ENCODE data around the gene KDM4F.

Gene KDM4F

DNA sequence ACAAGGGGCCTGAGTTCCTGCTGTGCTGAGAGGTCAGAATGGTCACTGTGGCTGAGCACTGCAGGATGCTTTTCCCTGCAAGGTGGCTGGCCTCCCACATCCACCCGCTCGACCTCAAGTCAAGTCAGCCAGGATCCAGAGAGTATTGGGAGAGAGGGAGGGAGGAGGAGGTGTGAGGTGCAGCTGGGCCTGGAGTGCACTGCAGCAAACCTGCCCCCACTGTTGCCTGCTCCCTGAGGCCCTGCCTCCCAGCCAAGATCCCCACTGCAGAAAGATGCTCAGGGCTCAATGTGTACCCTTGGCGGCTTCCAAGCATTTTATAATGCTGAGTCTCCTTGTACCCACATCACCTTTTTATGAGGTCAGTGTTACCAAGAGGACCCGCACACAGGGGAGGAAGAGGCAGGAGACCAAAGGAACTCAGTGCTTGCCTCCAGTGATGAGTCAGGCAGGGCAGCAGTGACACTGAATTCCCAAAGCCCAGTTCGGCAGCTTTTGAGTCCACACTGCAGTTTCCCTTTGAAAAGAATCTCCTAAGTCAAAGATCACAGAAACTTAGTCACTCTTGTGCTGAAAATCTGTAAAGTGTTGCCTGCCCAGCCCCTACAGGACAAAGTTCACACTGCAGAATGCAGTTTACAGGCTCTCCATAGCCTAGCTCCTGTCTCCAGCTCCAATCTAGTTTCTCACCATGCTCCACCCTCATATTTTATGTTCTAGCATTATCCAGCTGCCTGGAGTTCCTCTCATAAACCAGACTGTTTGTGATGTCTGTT lies 43.5 kb downstream of the KDM4F start:
- TF ChIP-seq, protein P1, sequence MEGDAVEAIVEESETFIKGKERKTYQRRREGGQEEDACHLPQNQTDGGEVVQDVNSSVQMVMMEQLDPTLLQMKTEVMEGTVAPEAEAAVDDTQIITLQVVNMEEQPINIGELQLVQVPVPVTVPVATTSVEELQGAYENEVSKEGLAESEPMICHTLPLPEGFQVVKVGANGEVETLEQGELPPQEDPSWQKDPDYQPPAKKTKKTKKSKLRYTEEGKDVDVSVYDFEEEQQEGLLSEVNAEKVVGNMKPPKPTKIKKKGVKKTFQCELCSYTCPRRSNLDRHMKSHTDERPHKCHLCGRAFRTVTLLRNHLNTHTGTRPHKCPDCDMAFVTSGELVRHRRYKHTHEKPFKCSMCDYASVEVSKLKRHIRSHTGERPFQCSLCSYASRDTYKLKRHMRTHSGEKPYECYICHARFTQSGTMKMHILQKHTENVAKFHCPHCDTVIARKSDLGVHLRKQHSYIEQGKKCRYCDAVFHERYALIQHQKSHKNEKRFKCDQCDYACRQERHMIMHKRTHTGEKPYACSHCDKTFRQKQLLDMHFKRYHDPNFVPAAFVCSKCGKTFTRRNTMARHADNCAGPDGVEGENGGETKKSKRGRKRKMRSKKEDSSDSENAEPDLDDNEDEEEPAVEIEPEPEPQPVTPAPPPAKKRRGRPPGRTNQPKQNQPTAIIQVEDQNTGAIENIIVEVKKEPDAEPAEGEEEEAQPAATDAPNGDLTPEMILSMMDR (IDR thresholded peaks at IDR 0.05): no peak
- no peak overlapping the region for H3K4me3 ChIP-seq (ENCODE audit: low read depth in 1 of 2, low read length in 1 of 2)
- H3K27ac ChIP-seq: no peak overlapping the region
- H3K4me1 ChIP-seq (ENCODE audit: control insufficient read depth in 1 of 2, insufficient read depth in 1 of 2, low read depth in 1 of 2, low read length in 1 of 2): peaks cover 16 to 18% of the 10 kb centered on the region in 2 experiments
- H3K36me3 ChIP-seq: no peaks in the 10 kb centered on the region
- peaks cover 71% of the 10 kb centered on the region for H3K27me3 ChIP-seq
- no peaks in the 10 kb centered on the region for H3K9me3 ChIP-seq

DNA sequence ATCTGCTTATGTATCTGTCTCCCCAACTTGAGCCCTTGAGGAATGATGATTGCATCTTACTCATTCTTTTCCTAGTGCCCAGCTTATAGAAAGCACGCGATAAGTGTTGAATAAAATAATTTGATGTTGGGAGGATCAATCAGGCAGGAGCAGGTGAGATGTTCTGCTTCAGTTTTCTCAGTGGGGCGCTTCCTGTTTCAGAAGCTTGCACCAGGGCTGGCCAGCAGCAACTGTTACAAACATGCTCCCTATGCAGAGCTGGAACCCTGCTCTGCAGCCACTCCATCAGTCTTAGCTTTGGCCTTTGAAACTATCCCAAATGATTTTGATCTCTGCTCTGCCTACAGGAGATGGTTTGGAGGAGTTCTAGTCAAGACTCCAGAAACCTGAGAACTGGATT lies 44.3 kb downstream of the KDM4F start:
- H3K36me3 ChIP-seq: no peaks in the 10 kb centered on the region
- no peak overlapping the region for H3K4me3 ChIP-seq (ENCODE audit: low read depth in 1 of 2, low read length in 1 of 2)
- TF ChIP-seq, protein P1 (IDR thresholded peaks at IDR 0.05): no peak
- H3K4me1 ChIP-seq (ENCODE audit: control insufficient read depth in 1 of 2, insufficient read depth in 1 of 2, low read depth in 1 of 2, low read length in 1 of 2): peaks cover 16 to 18% of the 10 kb centered on the region in 2 experiments
- H3K27ac ChIP-seq: no peak overlapping the region
- H3K27me3 ChIP-seq: peaks cover 63% of the 10 kb centered on the region
- H3K9me3 ChIP-seq: no peaks in the 10 kb centered on the region

DNA sequence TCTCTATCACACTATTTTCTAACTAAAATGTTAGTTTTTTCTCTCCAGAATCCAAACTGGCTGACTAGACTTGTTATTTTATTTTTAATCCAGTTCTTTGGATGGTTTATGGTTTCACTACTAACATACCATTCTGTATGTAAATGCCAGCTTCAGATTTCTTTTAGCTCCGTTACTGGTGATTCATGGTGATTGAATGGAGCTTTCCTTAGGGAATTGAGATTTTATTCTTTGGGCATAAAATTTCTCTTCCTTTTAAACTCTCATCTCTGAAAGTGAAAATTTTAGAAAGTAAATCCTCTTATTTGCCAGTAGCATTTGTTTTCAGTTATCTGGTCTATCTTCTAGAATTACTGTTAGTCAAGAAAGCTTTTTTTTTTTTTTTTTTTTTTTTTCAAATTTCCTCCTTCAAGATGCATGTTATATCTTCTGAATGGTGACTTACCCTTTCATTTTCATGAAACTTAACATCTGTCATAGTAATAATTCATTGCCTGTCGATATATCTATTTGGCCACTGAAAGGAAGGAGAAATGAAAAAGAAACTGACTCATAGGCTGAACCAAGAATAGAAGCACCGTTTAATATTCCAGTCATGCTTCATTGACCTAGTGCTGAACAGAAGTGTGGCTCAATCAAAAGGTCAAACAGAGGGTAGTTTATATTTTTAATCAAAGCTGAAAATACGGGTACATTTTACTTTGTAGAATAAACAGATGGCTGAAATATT lies 46.8 kb downstream of the KDM4F start:
- Histone ChIP-seq H3K36me3 (no peaks in the 10 kb centered on the region), H3K4me3 (ENCODE audit: low read depth in 1 of 2, low read length in 1 of 2) (no peak overlapping the region), H3K27ac (no peak overlapping the region), H3K27me3 (peaks cover 39% of the 10 kb centered on the region), H3K4me1 (ENCODE audit: control insufficient read depth in 1 of 2, insufficient read depth in 1 of 2, low read depth in 1 of 2, low read length in 1 of 2) (no peaks in the 10 kb centered on the region), H3K9me3 (no peaks in the 10 kb centered on the region)
- TF ChIP-seq, protein P1 (IDR thresholded peaks at IDR 0.05): no peak

DNA sequence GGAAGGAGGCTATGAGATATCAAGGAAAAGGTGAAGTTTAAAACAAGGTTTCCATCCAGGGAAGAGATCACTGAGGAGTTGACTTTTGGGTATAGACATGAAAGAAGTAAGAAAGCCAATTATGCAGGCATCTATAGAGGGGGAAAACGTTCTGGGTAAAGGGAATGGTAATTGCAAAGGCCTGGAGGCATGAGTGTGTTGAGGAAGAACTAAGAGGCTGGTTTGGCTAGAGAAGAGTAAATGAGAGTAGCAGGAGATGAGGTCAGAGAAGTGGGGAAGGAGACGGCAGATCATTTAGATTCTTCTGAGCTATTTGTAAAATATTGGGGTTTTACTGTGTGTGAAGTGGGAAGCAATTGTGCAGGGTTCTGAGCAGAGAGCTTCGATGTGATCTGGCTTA lies 48.0 kb downstream of the KDM4F start:
- TF ChIP-seq, protein P1 (IDR thresholded peaks at IDR 0.05): no peak

DNA sequence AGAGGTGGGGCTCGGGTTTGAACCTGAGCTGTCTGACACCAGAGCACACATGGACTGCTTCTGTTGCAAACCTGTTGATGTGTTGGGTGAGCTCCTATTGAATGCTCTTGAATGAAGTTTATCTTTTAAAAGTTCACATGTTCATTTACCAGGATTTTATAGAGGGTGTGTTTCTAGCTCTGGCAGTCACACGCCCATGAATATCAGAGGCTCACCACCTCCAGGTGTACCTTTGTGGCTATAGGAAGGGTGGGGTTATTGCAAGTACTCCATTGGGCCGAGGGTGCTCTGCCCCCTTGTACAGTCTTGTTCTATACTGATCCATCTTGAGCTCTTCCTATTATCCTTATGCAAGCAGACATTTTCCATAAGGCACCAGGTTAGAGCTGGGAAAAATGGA lies 49.6 kb downstream of the KDM4F start:
- H3K9me3 ChIP-seq: no peaks in the 10 kb centered on the region
- H3K36me3 ChIP-seq: no peaks in the 10 kb centered on the region
- H3K27me3 ChIP-seq: peaks cover 11% of the 10 kb centered on the region
- no peak overlapping the region for H3K4me3 ChIP-seq (ENCODE audit: low read depth in 1 of 2, low read length in 1 of 2)
- TF ChIP-seq, protein P1 (IDR thresholded peaks at IDR 0.05): no peak
- no peak overlapping the region for H3K27ac ChIP-seq
- no peaks in the 10 kb centered on the region for H3K4me1 ChIP-seq (ENCODE audit: control insufficient read depth in 1 of 2, insufficient read depth in 1 of 2, low read depth in 1 of 2, low read length in 1 of 2)

More for the DNA sequence above, 48.0 kb downstream of the KDM4F start:
- Histone ChIP-seq H3K9me3 (no peaks in the 10 kb centered on the region), H3K27me3 (peaks cover 27% of the 10 kb centered on the region), H3K36me3 (no peaks in the 10 kb centered on the region), H3K27ac (no peak overlapping the region), H3K4me1 (ENCODE audit: control insufficient read depth in 1 of 2, insufficient read depth in 1 of 2, low read depth in 1 of 2, low read length in 1 of 2) (no peaks in the 10 kb centered on the region), H3K4me3 (ENCODE audit: low read depth in 1 of 2, low read length in 1 of 2) (no peak overlapping the region)
